Stimulated activated naive CD4-positive, alpha-beta T cell treated with Interleukin-2 at 50 U/mL for 16 hours (primary cell): ENCODE measurements around the gene PTPRE.

Experiments used
- DNase-seq: peaks from one replicate; lab custom pipeline; 2025; lab: John Stamatoyannopoulos, UW

The PTPRE gene

DNA sequence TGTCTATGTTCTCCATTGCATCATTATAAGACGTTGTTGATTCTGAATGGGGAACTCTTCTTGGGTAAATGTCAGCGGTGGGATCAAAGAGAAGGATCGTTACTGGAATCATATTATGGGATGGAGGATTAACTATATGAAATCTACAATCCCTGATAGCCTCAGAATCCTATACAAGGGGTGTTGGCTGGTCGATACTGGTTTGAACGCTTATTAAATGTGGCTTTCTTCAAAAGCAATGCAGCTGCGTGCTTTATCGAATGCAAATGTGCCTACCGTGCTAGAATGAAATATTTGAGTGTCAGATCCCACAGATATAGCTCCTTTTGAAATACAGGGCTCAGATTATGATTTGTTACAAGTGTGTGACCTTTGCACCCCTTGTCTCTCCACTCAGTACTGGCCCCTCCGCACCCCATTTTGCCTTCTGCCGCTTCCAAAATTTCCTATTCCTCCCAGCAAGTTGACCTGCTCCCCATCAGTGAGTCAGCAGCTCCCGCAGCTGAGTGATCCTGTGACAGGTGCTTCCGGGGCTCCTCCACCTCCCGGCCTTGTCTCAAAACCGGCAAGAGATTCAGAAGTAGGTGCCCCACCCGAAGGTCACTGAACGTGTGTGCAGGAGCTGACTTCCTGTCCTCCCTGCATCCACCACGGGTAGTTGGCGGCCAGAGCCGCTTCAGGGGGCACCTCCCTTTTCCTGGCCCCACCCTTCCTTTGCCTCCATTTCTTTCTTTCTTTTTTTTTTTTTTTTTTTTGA lies 76.6 kb downstream of the PTPRE start:
- DNase-seq, result no peak

DNA sequence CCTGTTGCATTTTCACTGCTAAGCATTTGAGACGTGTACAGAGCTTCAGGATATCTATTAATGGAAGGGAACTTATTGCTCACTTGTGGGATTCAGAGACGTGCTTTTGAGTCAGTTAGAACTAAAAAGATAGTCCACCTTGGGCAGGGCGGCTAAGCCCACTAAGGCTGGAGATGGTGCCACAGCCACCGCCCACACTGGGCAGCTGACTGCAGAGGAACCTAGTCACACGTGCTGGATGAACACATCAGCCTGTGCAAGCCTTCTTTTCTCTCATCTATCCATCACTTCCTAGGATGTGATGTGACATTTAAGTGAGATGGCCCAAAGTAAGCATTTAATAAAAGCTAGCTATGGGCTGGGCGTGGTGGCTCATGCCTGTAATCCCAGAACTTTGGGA lies 78.0 kb downstream of the PTPRE start:
- no peak for DNase-seq

DNA sequence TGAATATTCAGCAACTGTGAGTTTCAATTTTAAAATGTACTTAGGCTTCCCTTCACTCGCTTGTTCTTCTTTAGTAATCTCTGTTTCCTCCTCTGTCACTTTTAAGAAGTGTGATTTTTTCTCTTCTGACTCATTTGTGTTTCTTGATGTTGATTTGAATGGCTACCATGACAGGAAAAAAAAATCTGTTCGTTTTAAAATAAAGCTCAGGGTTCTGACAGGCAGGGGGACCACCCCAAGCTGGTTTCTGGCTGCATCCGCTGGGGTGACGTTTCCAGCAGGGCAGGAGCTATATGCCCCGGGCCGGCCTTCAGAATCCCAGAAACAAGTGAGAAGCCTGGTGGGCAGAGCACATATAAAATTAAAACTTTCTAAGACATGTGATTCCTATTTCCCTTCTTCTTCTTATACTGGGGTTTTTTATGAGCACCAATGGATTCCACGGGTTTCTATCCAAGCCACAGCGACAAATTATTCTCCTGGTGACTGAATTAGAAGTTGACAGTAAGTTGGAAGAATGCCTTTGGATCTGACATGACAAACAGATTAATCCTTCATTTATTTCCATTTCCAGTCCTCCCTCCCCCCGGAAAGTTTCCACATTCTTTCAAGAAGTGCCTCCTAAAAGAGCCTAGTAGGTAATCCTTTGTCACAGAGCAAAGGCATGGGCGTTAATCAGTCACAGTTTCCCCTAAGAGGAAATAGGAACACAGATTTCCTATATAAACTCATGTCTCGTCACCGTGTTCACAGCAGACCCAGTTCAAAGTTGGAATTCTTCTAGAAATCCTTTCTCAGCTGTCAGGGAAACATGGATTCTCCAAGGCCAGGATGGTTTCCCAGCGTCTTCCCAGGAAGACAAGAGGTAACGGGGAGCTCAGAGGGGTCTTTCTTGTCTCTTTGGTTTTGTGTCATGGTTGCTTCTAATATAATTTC lies 79.9 kb downstream of the PTPRE start:
- DNase-seq, result no peak

DNA sequence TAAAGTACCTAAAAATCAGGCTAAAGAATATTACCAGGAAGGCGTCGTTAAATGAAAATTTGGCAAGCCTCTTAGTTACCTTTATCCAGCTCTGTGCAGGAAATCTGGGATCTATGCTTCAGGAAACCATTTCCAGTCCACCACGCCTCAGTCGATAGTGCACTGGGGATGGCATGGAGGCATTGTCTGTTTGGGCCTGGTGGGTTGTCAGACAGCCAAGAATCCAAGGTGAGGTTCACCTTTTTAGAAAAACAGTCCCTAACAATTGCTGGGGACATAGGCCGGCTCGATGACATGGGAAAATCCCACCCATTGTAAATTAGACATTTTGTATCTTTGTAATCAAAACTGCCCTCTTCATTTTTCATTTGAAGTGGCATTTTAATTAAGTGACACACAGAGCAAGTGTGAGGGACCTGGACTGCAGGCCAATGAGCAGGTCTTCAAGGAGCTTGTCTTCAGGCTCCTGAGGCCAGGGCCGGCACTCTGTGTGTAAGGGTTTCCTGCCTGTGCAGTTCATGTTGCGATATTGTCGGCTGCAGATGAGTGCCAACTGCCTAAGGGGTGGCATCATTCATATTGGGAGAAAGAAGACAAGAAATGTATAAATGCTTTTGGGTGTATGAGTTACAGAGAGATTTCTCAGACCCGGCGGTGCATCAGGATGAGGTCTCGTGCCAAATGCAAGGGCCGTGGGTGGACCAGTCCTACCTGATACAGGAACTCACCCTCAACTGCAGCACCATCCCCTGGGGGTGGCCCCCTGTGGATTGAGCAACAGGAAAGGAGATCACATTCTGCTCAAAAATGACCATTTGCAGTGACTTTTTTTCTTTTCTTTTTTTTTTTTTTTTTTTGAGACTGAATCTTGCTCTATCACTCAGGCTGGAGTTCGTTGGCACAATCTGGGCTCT lies 80.8 kb downstream of the PTPRE start:
- DNase-seq, result no peak

DNA sequence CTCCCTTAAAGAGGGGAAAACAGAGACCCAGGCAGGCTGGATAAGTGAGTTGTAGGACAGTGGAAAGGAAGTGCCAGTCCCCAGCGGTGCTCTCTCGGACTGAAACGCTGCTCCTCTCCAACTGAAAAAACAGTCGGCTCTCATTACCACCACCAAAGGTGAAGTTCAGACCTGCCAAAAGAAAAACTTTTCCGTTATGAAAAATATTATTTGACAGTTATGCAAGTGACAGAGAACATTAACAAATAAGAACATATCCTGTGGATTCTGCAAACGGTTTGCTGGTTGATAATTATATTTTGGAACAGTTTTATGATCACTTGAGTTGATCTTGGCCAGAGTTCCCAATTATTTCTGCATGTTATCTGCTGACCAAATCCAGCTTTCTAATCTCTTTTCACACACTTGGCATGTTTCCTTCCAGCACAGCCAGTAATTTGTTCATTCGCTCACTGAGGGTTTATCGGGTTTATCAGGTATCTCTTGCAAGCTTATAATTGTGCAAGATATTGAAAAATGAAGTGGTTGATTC lies 82.6 kb downstream of the PTPRE start:
- no peak for DNase-seq

DNA sequence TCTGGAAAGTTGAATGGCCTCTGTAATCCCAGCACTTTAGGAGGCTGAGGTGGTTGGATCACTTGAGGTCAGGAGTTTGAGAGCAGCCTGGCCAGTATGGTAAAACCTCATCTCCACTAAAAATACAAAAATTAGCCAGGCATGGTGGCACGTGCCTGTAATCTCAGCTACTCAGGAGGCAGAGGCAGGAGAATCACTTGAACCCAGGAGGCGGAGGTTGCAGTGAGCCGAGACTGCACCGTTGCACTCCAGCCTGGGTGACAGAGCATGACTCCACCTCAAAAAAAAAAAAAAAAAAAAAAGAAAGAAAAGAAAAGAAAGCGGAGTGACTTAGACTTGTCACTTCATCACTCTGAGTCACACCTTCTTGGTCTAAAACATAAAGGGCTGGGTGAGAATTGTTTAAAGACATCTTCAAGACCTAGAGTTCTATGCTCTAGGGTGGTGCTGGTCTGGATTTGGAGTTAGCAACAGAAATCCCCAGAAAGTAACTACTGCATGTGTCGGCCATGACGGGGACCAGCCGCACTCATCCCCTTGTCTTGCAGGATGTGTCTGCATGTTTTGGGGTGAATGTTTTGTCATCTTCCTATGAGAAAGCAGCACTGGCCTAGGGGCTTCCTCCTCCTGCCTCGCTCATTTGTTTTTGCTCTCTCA lies 83.4 kb downstream of the PTPRE start:
- DNase-seq, result peak; percentile 9

DNA sequence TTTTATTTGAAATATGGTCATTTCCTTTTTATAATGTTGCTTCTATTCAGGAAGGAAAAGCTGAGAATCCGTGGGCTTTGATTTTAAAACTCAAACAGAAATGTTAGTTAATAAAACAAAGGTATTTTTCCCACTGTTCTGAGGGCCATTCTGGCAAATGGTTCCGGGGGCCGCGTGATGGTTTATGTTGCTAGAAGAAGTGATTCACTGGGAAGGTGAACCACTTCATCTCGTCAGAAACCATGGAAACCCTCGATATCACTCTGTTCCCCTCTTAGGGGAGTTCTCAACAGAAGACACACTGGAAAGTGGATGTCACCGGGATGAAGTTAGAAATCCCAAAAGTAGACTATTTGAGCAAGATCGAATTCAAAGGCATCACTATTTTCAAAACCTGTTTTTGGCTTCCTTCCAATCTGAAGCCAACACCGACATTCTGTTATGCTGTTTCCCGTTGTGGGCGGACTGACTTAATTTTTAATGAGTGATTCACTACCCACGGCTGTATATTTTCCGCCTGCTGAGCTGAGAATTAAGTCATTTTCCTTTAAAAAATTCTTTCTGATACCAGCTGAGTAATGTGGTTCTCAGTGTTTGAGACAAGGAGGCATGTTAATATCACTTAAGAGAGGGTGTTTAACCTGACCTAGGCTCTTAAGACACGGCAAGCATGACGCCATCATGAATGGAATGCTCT lies 84.1 kb downstream of the PTPRE start:
- DNase-seq, result peak; percentile 66

DNA sequence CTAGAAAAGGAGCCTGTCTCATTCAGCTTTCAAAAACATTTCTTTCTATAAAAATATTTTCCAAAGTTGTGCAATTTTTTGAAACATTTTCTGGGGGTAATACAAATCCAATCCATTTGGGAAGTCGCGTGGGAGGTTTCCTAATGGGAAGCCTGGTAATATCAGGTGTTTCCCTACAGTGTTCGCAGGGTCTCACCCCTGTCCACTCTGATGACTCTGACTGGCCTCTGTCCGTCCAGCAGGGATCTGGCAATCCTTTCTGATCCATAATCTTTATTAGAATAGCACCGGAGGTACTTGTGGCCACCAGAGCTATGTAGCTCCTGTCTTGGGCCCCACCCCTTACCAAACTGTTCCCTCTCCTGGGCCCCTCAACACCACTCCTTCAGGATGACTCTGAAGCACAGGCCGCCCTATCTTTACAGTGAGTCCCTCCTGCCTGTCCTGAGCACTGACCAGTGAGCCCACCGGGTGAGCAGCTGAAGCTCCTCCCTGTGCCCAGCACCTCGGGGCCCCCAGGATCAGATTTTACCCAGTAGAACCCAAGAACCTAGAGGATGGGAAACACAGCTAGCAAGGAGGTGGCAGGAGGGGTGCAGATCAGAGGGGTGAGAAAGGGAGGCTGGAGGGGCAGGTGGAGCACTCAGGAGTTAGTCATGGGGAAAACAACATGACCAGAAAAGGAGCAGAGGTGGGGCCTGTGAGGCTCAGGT lies 84.8 kb downstream of the PTPRE start:
- DNase-seq, result no peak

DNA sequence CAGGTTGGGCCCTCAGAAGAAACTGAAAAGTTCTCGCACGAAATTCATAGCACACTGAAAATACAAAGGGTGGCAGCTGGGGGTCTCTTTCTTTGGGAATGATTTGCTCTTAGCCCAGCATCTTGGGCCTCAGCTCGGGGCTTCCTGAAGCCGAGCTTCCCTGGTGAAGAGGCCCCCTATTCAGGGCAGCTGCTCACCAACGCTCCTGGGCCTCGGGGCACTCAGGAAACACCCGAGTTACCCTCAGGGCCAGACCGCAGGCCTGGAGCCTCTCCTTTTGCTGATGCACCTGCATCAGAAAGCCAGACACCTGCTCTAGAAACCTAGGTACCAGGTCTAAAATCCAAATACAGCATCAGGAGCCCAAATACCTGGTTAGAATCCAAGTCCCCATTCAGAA lies 85.5 kb downstream of the PTPRE start:
- no peak for DNase-seq

DNA sequence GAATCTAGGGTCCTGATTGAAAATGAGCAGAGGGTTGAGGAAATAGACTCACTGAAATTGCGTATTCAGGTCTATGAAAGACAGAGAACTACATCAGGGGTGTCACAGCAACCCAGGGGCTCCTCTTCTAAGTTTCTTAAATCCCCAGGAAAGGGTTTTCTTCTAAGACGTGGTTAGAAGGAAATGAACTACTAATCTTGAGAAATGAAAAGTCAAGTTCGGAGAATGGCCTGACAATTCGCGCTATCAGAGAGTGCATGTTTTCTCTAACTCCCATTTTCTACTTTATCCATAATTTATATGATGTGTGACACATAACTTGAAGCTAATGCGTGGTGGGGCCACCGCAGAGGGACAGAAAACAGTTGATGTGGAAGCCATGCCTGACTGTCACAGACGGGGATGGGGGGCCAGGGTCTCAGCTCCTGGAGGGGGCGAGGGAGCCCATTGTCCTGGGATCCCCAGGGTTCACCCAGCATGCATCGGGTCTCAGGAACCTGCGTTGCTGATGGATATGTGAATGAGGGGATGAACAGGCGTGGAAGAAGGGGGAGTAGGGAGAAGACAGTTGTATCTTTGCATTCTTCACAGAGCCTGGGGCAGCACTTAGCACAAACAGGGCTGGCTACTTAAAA lies 86.3 kb downstream of the PTPRE start:
- DNase-seq, result no peak

DNA sequence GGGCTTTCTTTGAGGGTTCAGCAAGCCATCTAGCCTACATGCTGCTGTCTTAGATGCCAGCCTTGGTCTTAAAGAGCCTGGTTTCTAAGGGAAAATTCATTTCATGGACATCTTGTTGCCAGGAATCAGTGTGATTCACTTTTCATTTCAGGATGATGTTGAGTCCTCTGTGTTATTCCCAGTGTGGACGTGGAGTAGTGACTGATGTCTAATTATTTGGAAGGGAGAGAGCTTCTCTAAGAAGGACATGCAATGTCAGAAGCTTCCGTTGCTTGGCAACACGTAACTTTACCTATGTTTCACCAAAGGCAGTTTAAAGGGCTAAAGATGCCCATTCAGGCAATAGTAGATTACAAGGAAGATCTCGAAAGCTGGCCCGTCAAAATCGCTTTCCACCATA lies 89.0 kb downstream of the PTPRE start:
- DNase-seq, result no peak

DNA sequence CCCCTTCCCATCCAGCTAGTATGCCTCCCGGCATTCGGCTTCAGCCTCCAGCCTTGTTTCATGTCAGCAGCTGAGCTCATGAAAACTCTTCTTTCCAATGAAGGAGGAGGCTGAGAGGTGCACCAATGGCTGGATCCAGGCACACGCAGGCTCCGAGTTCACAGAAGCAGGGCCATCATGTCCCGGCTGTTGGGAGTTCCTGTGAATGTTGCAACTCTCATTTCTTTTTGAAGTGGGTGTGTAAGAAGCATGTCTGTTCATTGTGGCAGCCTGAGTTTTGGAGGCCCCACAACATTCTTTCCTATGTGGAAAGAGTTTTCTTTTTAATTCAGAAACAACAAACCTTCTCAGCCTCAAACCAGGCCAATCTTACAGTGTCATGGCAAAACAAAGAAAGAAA lies 89.7 kb downstream of the PTPRE start:
- DNase-seq, result no peak

DNA sequence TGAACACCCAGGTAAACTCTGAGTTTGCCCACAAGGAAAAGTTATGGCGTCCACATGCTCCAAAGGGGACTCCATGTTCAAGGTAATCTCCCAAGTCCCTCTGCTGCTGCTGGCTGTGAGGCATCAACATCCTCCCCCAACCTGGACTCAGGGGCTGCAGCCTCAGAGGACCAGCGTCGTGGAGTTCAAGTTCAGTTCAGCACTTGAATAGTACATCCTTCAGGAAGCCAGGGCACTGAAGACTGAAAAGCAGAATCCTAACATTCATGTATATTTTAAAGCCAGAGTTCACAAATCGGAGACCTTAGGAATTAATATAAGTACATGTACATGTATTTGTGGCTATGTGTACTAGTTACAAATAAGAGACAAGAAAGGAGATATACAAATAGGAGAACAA lies 90.4 kb downstream of the PTPRE start:
- no peak for DNase-seq

DNA sequence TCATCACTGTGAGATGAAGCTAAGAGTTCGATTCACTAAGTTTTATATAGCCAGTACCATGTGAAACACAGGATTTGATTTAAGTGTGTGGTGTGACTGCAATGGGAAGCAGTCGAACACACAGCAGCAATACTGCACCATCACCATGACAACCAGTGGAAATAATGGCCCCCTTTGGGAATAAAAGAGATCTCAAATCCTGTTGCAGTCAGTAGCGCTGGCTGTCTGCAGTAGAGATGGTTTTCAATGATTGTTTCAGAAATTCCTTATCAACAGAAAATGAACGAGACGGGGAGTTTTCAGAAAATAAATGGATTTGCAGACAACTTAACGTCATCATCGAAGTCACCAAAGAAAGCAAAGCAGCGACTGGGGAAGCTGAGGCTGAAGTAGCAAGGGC lies 91.0 kb downstream of the PTPRE start:
- DNase-seq, result no peak

DNA sequence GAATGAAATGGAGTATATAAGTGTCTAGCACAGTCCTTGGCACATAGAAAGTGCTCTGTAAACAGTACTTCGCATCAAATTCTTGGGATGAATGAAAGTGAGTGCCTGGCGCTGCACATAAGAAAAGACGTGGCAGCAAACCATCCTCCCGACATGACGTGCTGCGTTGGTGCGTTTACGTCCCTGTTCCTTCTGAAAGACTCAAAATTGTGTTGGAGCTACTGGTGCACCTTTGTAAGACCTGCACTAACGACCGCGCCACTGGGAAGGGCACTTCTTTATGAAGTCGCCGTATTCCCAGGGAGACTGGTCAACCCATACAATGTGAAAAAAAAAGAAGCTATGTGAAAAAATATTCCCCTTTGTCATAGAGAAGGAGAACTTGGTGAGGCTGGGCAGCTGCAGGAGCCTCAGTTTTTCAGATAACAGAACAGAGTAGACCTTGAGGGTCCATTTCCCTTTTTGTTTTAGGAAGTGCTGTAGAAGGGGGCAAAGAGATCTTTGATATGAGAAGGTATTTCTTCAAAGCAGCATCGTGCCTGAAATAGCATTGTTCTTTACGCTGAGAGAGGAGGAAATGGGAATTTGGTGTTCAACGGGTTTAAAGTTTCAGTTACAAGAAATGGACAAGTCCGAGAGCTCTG lies 91.7 kb downstream of the PTPRE start:
- DNase-seq, result no peak

DNA sequence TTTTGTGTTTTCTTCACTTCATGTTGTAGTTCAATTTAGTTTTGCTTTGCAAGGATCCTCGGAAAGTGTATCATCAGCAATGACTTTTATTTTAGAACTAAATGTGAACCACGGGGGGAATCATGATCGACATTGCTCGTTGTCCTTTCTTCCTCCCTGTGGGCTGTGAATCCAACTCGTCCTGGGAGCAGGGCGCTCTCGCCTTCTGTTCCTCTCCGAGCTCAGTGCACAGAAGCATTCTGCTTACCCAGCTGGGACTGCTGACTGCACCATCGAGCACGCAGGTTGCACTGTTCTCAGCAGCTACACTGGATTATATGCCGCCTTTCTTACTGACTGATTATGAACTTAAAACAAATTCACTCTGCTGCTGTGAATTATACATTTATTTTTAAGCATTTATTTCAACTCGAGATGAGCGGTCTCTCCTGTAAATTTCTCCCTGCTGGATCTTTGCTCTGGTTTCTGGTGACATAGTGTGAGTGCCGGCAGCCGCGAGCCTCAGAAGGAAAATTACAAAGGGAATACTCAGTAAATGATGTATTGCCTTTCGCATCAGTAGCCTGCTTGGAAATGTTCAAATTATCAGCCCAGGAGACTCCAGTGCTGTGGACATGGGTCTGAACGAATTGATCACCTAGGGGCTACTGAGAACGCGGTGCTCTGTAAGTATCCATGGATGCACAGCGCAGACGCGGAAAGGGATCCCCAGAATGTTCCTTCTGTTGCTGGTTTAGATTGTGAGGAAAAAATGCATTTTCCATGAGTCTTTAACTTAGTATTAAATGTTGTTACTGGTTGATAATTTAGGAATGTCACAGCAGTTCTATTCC lies 92.6 kb downstream of the PTPRE start:
- DNase-seq, result no peak

DNA sequence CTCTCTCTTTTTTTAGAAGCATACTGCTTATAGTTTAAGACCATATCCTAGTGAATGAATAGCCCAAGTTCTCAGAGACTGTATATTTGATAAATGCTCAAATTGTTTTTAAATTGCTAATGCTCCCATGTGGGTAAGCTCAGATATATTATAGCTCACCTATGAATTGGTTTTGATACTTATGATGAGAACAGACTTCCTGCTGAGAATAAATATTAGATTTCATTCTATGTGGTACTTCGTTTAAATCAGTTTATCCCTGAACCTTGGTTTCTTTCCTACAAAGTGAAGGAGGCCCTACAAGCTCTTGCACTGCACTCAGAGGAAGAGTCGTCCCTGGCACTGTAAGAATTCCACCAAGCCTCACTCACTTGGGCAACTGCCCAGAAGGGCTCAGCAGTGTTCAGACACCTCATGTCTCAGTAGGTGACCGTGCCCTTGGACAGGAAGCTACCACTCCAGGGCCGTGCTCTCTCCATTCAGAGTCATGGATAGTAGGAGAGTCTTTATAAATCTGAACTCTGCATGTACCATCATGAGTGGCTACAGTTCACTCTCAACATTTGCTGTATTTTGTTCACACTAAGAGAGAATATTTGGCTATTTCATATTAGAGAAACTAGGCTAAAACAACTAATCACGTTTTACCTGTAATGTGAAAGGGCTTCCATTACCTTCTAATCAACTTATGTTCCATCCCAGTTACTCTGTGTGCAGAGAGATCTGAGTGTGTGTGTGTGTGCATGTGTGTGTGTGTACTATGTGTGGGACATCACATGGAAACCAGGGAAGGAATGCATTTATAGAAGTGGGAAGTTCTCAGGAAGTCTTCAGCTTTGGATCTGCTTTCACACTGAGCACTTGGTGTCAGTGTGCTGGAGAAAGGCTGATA lies 93.8 kb downstream of the PTPRE start:
- no peak for DNase-seq
